Measurements from ENCODE around the gene PEX1.
"Not testable (repeated sequence)": the region's sequence is repeated elsewhere in the genome, so short reads cannot be mapped to it uniquely, and the experiment has no call there.

GRCh38 chr7:92475851-92476590 lies 52.3 kb downstream of the PEX1 start:
- TF ChIP-seq, protein P1, sequence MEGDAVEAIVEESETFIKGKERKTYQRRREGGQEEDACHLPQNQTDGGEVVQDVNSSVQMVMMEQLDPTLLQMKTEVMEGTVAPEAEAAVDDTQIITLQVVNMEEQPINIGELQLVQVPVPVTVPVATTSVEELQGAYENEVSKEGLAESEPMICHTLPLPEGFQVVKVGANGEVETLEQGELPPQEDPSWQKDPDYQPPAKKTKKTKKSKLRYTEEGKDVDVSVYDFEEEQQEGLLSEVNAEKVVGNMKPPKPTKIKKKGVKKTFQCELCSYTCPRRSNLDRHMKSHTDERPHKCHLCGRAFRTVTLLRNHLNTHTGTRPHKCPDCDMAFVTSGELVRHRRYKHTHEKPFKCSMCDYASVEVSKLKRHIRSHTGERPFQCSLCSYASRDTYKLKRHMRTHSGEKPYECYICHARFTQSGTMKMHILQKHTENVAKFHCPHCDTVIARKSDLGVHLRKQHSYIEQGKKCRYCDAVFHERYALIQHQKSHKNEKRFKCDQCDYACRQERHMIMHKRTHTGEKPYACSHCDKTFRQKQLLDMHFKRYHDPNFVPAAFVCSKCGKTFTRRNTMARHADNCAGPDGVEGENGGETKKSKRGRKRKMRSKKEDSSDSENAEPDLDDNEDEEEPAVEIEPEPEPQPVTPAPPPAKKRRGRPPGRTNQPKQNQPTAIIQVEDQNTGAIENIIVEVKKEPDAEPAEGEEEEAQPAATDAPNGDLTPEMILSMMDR (IDR thresholded peaks at IDR 0.05; ENCODE audit: borderline replicate concordance, extremely low read depth, low read length, poor library complexity, severe bottlenecking): not testable (repeated sequence)
- not testable (repeated sequence) for TF ChIP-seq EZH2 (IDR thresholded peaks at IDR 0.05; ENCODE audit: borderline replicate concordance, low read depth, low read length, severe bottlenecking)

Measured in DND-41 (cell line).